HG03060 (cell line): ENCODE data around the gene PRDX2.
"Not testable (repeated sequence)": the region's sequence is repeated elsewhere in the genome, so short reads cannot be mapped to it uniquely, and the experiment has no call there.

Experiments used
- ATAC-seq: cut with Tn5 transposase; IDR thresholded peaks from one replicate; pipeline ENCODE4 v1.9.1; 2021; ENCODE audit warnings: low read depth, moderate number of reproducible peaks; ENCODE audit not compliant: unreplicated experiment

The PRDX2 gene

DNA sequence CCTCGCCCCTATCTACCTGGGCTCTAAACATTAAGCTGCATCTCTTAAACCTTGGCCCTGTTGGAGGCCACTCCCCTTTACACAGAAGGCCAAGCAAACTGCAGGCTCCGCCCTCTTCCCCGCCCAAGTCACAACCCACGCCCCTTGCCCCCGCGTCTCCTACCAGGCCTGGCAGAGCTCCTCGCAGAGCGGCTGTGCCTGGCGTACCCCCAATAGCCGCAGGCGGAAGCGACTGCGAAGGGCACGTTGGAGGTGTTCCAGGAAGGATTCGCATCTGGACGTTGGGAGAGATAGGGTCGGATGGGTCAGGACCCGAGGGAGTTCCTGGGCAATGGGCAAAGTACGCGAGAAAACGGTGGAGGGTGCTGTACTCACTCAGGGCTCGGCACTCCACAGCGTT lies 26.9 kb upstream of the PRDX2 start:
- ATAC-seq: no peak

DNA sequence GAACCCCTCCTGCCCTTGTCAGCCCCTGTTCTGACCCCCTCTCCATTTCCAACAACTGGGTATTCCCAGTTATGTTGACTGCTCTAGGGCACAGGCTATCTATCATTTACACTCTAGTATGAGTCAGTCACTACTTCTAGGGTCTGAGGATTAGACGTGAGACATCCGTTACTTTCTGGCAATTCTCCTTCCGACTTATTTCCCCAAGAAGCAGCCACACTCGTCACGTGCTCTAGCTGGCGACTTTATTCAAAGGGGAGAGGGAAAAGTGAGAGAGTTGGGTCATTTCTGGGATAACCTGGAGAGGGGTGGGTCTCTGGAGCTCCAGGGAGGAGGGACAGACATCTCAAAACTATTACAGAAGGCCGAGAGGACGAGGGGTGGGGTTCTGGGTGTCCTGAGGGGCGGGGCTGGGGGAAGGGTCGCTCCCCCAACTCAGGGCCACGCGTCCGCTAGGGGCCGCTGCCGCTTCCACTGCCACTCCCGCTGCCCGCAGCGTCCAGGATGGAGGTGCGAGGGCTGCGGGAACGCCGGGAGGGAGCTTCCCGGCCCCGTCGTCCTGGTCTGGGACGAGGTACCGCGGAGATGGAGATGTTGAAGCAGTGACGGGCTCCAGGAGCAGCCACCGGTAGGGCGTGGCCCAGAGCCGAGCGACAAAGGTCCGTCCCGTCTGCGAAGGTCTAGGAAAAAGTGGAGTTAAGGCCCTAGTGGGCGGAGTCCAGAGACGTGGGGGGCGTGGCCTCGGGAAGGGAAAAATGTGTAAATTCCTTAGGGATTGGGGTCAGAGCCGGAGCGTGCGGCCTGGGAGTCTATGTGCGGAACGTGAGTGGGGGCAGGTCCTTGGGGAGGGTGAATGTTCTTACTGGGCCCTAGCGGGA lies 23.9 kb upstream of the PRDX2 start:
- ATAC-seq: no peak

DNA sequence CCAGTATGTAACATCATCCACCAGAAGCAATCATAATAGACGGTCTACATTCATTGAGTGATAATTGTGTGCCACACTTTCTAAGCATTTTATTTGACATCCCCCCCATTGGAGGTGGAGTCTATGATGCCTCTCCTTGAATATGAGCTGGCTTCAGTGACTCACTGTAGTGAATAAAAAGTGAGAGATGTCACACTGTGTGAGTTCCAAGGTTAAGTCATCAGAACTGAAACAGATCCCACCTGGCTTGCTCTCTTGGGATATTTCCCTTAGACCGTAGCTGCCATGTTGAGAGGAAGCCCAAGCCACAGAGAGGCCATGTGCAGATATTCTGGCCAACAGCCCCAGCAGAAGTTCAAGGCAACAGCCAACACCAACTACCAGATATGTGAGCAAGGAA lies 20.2 kb upstream of the PRDX2 start:
- ATAC-seq: no peak

DNA sequence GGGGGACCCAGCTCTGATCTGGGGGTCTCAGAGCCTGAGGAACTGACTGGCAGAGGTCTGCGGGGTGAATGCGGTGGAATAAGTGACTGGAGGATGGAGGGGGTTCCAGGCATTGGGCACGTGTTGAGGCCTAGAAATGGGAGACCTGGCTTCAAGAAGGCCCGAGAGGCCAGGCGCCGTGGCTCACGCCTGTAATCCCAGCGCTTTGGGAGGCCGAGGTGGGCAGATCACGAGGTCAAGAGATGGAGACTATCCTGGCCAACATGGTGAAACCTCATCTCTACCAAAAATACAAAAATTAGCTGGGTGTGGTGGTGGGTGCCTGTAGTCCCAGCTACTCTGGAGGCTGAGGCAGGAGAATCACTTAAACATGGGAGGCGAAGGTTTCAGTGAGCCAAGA lies 16.2 kb upstream of the PRDX2 start:
- ATAC-seq: not testable (repeated sequence)

DNA sequence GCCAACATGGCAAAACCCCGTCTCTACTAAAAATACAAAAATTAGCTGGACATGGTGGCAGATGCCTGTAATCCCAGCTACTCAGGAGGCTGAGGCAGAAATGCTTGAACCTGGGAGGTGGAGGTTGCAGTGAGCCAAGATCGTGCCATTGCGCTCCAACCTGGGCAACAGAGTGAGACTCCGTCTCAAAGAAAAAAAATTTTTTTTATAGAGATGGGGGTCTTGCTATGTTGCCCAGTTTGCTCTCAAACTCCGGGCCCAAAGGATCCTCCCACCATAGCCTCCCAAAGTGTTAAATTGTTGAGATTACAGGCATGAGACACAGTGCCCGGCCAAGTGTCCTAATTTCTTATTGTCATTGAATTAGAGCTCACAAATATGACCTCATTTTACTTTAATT lies 15.6 kb upstream of the PRDX2 start:
- not testable (repeated sequence) for ATAC-seq

DNA sequence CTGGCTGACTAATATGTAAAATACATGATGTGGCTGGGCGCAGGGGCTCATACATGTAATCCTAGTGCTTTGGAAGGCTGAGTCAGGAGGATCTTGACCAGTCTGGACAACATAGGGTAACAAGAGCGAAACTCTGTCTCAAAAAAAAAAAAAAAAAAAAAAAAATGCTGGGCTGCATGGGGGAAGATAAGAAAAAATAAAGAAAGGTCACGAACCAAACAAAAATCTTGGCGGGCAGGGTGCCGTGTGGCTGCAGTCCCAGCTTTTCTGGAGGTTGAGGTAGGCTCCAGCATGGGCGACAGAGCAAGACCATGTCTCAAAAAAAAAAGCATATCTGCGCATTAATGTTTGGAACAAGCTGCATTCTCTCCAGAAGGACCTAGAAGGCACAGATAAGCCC lies 13.5 kb upstream of the PRDX2 start:
- no peak for ATAC-seq

DNA sequence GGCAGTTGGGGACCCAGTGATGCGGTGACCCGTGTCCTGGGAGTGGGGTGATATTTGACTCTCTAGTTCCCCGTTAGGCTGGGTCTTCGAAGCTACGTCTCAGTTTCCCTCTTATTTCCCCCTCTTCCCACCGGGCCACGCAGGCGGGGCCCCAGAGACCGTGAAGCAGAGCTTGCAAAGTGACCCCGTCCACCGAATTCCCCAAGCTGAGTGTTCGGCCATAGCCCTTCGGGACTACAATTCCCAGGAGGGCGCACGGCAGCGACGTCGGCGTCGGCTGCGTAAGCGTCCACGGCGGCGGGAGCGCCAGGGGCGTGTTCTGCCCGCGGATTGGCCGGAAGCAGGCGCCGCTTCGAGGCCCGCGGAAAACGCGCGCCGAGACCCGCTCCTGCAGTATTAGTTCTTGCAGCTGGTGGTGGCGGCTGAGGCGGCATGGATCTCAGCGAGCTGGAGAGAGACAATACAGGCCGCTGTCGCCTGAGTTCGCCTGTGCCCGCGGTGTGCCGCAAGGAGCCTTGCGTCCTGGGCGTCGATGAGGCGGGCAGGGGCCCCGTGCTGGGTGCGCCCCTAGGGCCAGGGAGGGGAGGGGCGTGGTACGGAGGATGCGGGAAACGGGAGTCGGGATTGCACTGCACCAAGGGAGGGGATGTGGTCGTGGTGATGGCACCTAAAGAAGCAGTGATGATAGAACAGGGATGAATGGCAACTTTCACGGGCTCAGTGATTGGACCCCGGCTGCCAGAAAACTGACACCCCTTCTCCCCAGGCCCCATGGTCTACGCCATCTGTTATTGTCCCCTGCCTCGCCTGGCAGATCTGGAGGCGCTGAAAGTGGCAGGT lies 4.9 kb upstream of the PRDX2 start, which contains the start of gene RNASEH2A:
Gene RNASEH2A (plus strand): TSS at position 343 of the 840 bp plus-strand sequence. CDS start 90 bp downstream, at position 433.
- ATAC-seq: peak; percentile 40

DNA sequence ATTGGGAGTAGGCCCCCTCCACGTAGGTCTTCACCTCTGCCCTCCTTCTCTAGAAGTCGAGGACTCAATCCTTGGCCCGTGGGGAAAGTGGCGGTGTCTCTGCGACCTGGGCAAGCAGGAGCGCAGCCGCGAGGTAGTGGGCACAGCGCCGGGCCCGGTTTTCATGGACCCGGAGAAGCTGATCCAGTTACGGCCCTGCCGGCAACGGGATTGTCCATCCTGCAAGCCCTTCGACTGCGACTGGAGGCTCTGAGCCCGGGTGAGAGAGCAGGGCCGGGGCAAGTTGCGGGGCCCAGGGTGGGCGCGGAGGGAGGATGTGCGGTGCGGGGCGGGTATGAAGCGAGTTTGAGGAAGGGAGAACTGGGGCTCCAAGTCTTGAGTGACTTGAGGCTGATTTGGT lies 2.5 kb upstream of the PRDX2 start:
- ATAC-seq: no peak

DNA sequence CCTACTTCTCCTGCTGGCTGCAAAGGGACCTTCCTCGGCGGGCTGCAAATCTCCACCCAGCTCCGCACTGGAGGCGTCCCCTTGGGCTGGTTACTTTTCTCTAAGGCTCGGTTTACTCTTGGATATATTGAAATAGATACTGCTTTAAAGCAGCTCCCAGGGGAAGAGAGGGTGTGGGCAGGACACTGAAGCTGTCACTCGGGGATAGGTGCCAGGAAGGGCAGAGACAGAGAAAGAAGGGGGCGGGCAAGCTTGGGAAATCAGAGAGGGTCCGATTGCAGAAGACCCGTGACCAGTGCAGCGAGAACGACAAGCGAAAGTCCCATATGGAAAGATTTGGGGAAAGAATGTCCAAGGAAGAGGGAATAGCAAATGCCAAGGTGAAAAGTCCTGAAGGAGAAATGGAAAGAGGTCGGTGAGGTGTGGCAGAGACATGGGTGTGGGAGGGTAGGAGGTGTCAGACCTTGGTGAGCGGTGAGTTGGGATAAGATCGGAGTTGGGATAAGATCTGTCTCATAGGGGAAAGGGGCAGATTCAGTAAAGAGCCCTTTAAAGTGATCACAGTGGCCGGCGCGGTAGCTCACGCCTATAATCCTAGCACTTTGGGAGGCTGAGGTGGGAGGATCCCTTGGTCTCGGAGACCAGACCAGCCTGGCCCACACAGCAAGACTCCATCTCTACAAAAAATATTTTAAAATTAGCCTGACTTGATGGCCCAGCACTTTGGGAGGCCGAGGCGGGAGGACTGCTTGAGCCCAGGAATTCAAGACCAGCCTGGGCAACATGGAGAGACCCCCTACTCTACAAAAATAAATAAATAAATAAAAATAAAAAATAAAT lies 887 bp upstream of the PRDX2 start:
- no peak for ATAC-seq

DNA sequence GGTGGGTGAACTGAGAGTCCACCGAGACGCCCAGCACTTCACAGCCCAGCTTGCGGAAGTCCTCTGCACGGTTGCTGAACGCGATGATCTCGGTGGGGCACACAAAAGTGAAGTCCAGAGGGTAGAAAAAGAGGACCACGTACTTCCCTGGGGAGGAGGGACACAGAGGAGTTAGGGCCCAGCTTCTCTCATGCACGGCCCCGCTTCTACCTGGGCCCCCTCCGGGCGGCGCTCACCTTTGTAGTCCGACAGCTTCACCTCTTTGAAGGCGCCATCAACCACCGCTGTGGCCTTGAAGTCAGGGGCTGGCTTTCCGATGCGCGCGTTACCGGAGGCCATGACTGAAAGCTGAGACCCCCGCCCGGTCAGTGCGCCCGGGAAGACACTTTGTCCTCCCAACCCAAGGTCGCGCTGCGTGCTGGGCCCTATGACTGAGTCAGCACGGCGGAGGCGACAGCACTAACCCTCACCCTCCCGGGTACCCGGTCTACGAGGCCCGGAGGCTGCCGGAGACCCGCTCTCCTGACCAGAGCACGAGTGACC lies 606 bp downstream of the PRDX2 start:
- no peak for ATAC-seq

DNA sequence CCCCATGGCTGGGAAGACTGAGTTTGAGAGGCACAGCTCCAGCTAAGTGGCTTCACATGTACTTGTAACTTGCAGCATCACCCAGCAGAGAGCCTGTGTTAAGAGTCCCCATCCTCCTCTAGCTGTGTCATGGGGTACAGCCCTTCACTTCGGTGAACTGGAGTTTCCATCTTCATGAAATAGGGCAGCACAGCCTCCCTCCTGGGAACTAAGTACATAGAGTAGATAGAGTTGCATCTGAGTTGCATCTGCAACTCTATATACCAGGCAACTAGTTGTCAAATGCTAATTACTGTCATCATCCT lies 1.2 kb downstream of the PRDX2 start:
- no peak for ATAC-seq

DNA sequence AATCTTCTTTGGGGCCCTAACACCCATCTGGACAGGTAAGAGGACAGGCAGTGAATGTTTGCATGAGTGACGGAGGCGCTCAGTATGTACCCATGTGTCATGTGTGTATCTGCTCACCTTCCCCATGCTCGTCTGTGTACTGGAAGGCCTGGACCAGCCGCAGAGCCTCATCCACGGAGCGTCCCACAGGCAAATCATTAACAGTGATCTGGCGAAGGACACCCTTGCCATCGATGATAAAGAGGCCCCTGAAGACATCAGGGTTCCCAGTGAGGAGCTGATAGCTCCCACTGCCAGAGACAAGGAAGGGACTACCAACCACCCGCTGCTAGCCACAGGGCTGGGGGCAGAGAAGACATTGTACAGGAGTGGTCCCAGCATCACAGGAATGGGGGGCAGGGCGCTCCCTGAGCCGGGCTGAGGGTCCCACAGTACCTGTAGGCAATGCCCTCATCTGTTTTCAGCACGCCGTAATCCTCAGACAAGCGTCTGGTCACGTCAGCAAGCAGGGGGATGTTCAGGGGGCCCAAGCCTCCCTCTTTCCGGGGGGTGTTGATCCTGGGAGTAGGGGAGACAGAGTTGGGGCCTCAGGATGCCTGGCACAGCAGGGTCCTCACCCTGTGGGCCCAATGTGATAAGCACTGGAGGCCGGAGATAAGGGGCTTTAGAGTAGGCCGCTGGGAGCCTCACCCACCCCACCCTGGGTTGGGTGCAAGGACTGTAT lies 1.7 kb downstream of the PRDX2 start:
- no peak for ATAC-seq

DNA sequence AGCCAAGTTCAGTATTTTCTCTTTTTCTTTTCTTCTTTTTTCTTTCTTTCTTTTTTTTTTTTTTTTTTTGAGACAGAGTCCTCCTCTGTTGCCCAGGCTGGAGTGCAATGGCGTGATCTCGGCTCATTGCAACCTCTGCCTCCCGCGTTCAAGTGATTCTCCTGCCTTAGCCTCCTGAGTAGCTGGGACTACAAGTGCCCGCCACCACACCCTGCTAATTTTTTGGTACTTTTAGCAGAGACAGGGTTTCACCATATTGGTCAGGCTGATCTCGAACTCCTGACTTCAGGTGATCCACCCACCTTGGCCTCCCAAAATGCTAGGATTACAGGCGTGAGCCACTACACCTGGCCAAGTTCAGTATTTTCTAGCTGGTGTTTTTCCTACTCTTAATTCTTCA lies 4.0 kb downstream of the PRDX2 start:
- ATAC-seq: not testable (repeated sequence)

DNA sequence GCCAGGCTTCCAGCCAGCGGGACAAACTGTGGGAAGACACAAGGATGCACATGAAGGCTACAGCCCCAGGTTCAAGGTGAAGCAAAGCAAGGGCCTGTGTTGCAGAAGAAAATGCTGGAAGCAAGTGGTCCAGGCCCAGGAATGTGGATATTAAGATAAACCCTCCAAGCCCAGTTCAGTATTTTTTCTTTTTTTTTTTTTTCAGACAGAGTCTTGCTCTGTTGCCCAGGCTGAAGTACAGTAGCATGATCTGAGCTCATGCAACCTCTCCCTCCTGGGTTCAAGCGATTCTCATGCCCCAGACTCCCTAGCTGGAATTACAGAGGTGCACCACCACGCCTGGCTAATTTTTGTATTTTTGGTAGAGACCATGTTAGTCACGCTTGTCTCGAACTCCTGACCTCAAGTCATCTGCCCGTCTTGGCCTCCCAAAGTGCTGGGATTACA lies 4.4 kb downstream of the PRDX2 start:
- no peak for ATAC-seq

DNA sequence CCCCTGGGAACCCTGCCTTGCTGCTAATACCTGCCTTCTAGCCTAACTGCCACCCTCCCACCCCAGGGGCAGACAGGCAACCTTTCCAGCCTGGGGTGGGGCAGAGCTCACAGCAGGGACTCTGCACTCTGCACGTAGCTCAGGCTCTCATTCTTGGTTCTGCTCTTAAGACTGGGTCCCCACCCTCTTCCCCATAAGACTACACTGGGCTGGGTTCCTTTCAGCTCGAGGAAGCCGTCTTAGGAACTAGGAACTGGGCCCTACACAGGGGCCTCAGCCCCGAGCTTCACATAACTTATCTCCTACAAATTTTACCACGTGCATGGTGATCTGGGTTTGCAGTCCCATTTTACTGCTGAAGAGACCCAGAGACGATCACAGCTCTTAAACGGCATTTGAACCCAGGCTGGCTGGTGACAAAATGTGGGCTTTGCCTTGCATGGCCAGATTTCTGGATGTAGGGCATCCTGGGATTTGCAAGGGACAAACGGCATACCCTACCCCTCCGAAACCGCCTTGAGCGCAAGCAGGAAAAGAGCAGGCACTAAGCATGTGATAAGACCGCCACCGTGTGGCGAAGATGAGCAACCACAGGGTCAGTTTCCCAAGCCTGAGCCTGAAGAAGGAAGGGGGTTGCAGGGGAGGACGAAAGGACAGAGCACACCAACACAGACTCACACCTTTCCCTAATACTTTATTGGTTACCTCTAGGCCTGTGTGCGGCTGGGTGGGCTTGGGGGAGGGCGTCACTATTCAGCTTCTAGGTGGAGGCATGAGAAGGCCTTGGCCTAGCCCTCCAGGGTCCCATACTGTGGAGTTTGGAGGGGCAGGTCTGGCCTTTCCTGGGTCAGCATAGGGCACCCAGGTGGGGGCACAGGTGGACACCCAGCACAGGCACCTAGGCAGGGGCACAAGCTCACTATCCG lies 5.2 kb downstream of the PRDX2 start:
- ATAC-seq: no peak

DNA sequence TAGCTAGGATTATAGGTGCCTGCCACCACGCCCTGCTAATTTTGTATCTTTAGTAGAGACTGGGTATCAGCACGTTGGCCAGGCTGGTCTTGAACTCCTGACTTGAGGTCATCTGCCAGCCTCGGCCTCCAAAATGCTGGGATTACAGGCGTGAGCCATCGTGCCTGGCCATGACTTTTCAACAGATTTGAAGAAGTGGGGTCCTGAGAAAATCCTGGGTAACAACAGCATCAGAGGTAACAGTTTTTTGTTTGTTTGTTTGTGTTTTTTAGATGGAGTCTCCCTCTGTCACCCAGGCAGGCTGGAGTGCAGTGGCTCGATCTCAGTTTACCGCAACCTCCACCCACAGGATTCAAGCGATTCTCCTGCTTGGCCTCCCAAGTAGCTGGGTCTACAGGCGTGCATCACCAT lies 6.6 kb downstream of the PRDX2 start:
- ATAC-seq: no peak

DNA sequence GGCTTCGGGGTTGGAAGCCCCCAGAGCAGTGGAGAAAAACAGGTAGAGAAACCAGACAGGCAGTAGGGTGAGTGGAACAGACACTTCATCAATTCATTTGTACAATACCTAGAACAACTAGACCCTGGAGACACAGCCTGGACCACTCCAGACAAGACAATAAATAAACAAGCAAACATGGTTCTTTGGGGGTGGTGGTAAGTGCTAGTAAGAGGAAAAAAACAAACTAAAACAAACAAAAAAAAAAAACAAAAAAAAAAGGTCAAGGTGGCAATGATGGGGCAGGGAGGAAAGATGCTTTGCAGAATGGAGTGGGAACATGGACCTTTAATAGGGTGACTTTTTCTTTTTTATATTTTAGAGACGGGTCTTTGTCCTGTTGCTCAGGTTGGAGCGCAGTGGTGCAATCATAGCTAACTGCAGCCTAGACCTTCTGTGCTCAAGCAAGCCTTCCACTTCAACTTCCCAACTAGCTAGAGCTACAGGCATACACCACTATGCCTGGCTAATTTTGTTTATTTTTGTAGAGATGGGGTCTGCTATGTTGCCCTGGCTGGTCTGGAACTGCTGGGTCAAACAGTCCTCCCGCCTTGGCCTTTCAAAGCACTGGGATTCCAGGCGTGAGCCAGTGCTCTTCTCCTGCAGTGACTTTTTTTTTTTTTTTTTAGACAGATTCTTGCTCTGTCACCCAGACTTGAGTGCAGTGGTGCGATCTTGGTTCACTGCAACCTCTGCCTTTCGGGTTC lies 7.2 kb downstream of the PRDX2 start:
- no peak for ATAC-seq
